Measurements from ENCODE around the gene CHTOP.
A peak's percentile ranks its signal among the peaks of the same experiment; 100 is the strongest.

Gene CHTOP

GRCh38 chr1:153630384-153630783 is 3.5 kb upstream of the CHTOP start:
- DNase-seq (ENCODE audit: low read depth), result no peak
- H3K4me3 ChIP-seq (ENCODE audit: low read depth, low read length), result no peak overlapping the region
- TF ChIP-seq, protein P1, sequence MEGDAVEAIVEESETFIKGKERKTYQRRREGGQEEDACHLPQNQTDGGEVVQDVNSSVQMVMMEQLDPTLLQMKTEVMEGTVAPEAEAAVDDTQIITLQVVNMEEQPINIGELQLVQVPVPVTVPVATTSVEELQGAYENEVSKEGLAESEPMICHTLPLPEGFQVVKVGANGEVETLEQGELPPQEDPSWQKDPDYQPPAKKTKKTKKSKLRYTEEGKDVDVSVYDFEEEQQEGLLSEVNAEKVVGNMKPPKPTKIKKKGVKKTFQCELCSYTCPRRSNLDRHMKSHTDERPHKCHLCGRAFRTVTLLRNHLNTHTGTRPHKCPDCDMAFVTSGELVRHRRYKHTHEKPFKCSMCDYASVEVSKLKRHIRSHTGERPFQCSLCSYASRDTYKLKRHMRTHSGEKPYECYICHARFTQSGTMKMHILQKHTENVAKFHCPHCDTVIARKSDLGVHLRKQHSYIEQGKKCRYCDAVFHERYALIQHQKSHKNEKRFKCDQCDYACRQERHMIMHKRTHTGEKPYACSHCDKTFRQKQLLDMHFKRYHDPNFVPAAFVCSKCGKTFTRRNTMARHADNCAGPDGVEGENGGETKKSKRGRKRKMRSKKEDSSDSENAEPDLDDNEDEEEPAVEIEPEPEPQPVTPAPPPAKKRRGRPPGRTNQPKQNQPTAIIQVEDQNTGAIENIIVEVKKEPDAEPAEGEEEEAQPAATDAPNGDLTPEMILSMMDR (conservative IDR thresholded peaks at IDR 0.05; ENCODE audit: low read depth, low read length), result no peak

GRCh38 chr1:153631047-153632022 is 2.5 kb upstream of the CHTOP start:
- H3K4me3 ChIP-seq (ENCODE audit: low read depth, low read length), result no peak overlapping the region
- DNase-seq (ENCODE audit: low read depth), result no peak
- TF ChIP-seq, protein P1 (conservative IDR thresholded peaks at IDR 0.05; ENCODE audit: low read depth, low read length), result no peak

DNA sequence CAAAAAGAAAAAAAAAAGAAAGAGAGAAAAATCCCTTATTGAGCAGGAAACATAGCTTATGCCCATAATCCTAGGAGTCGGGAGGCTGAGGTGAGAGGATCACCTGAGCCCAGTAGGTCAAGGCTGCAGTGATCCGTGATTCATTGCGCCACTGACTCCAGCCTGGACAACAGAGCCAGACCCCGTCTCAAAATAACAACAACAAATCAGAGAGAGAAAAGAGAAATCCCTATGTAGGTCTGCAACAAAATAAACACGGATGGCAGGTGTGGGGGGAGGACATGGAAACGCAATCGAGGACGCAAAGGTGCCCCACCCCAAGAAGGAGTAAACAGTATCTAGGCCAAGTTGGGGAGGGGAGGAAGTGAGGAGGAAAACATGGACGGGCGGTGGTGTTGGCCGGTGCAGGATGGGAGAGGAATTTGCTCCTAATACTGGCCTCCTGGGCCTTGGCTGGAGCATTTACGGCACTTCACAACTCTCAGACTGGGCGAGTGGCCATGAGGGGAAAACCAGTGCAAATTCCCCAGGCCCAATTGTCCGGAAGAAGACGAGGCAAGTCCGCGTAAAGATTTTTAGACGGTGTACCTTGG is 609 bp upstream of the CHTOP start:
- TF ChIP-seq, protein P1 (conservative IDR thresholded peaks at IDR 0.05; ENCODE audit: low read depth, low read length), result no peak
- DNase-seq (ENCODE audit: low read depth), result no peak
- H3K4me3 ChIP-seq (ENCODE audit: low read depth, low read length), result peak overlapping the region; percentile 42

DNA sequence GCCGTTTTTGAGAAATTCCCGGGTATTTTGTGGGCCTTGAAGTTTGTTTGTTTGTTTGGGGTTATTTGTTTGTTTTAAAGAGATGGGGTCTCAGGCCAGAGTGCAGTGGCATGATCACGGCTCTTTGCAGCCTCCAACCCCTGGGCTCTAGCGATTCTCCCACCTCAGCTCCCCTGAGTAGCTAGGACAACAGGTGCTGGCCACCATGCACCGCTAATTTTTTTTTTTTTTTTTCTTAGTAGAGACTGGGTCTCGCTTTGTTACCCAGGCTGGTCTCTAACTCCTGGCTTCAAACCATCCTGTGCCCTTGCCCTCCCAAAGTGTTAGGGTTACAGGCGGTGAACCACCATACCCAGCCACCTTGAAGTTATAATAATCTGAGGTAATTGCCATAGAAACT is 2.0 kb downstream of the CHTOP start:
- DNase-seq (ENCODE audit: low read depth), result no peak
- H3K4me3 ChIP-seq (ENCODE audit: low read depth, low read length), result peak overlapping the region; percentile 16
- TF ChIP-seq, protein P1 (conservative IDR thresholded peaks at IDR 0.05; ENCODE audit: low read depth, low read length), result no peak

DNA sequence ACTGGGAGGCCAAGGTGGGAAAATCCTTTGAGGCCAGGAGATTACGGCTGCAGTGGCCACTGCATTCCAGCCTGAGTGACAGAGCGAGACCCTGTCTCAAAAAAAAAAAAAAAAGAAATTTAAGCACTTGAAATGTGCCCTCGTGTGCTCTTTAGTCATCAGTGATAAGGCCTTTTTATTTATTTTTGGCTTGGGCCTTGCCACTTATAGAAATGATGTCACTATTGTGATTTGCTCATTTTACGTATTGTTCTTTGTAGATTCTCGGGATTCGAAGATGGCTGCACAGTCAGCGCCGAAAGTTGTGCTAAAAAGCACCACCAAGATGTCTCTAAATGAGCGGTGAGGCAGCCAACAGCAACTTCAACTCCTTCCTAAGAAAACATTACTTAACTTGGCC is 2.4 kb downstream of the CHTOP start:
- no peak for DNase-seq (ENCODE audit: low read depth)
- TF ChIP-seq, protein P1 (conservative IDR thresholded peaks at IDR 0.05; ENCODE audit: low read depth, low read length), result no peak

GRCh38 chr1:153638261-153638660 is 4.4 kb downstream of the CHTOP start:
- no peak overlapping the region for H3K4me3 ChIP-seq (ENCODE audit: low read depth, low read length)
- TF ChIP-seq, protein P1 (conservative IDR thresholded peaks at IDR 0.05; ENCODE audit: low read depth, low read length), result no peak
- DNase-seq (ENCODE audit: low read depth), result no peak

More for the DNA sequence above, 2.4 kb downstream of the CHTOP start:
- no peak overlapping the region for H3K4me3 ChIP-seq (ENCODE audit: low read depth, low read length)
